IMR-90 (cell line): ENCODE results near the gene MEIS1.

ENCODE experiments used
- BHLHE40 ChIP-seq: fragments of 150-350 bp; IDR thresholded peaks from 2 replicates; pipeline ENCODE4 v1.6.1; 2016; ENCODE audit warnings: mild to moderate bottlenecking, low read depth, low read length
- CEBPB ChIP-seq: IDR thresholded peaks from 2 replicates; pipeline ENCODE4 v1.6.1; 2012; ENCODE audit warnings: low read depth, low read length, improper control_type of control experiment
- CHD1 ChIP-seq: IDR thresholded peaks from 2 replicates; pipeline ENCODE4 v1.6.1; 2012; ENCODE audit warnings: low read depth, low read length, improper control_type of control experiment
- MAZ ChIP-seq: IDR thresholded peaks from 2 replicates; pipeline ENCODE4 v1.6.1; 2012; ENCODE audit warnings: low read depth, mild to moderate bottlenecking, low read length, improper control_type of control experiment, moderate library complexity, borderline replicate concordance
- MXI1 ChIP-seq: IDR thresholded peaks from 2 replicates; pipeline ENCODE4 v1.6.1; 2012; ENCODE audit warnings: low read depth, mild to moderate bottlenecking, low read length, moderate library complexity, borderline replicate concordance
- NFE2L2 ChIP-seq: fragments of 150-350 bp; IDR thresholded peaks from 2 replicates; pipeline ENCODE4 v1.6.1; 2016; ENCODE audit warnings: low read depth, mild to moderate bottlenecking, low read length
- POLR2A ChIP-seq: IDR thresholded peaks from 2 replicates; pipeline ENCODE4 v1.6.1; 2012; ENCODE audit warnings: mild to moderate bottlenecking, low read depth, low read length
- RAD21 ChIP-seq: IDR thresholded peaks from 2 replicates; pipeline ENCODE4 v1.6.1; 2012; ENCODE audit warnings: low read length, improper control_type of control experiment
- RCOR1 ChIP-seq: IDR thresholded peaks from 2 replicates; pipeline ENCODE4 v1.6.1; 2012; ENCODE audit warnings: mild to moderate bottlenecking, low read length, improper control_type of control experiment; ENCODE audit not compliant: insufficient replicate concordance
- RFX5 ChIP-seq: IDR thresholded peaks from 2 replicates; pipeline ENCODE4 v1.8.0; 2012; ENCODE audit warnings: low read depth, mild to moderate bottlenecking, low read length, moderate library complexity
- SMC3 ChIP-seq: fragments of 150-350 bp; IDR thresholded peaks from 2 replicates; pipeline ENCODE4 v1.6.1; 2016; ENCODE audit warnings: low read depth, mild to moderate bottlenecking, antibody characterized with exemption, low read length, moderate library complexity
- TF ChIP-seq, protein P1 (sequence below): conservative IDR thresholded peaks from 2 replicates; pipeline ENCODE4 v1.5.1; 2012; ENCODE audit warnings: mild to moderate bottlenecking, low read depth, low read length, improper control_type of control experiment
- TF ChIP-seq, protein P2 (sequence below): fragments of 150-350 bp; IDR thresholded peaks from 2 replicates; pipeline ENCODE4 v1.6.1; 2017; ENCODE audit warnings: mild to moderate bottlenecking, antibody characterized with exemption, low read length, low read depth
- TF ChIP-seq, protein P3 (sequence below): fragments of 150-350 bp; IDR thresholded peaks from 2 replicates; pipeline ENCODE4 v1.6.1; 2016; ENCODE audit warnings: low read depth, mild to moderate bottlenecking, low read length, moderate library complexity, borderline replicate concordance

DNA sequence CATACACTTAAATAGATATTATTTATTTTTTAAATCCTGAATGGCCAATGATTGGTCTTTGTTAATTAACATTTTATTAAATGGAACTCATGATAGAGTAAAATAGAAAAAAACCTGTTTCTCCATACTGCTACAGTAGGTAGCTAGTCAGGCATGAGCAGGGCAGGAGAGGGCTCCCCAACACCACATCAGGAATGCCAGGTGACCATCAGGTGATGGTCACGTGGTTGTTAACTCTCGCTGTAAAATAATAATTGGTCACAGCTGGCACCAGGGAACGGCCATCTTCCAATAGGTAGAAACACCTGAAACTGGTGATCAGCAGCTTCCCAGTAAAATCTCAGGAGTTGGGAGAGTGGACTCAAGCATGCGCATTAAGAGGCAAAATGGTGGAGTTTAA lies 172.2 kb downstream of the MEIS1 start:
- TF ChIP-seq, protein P1, sequence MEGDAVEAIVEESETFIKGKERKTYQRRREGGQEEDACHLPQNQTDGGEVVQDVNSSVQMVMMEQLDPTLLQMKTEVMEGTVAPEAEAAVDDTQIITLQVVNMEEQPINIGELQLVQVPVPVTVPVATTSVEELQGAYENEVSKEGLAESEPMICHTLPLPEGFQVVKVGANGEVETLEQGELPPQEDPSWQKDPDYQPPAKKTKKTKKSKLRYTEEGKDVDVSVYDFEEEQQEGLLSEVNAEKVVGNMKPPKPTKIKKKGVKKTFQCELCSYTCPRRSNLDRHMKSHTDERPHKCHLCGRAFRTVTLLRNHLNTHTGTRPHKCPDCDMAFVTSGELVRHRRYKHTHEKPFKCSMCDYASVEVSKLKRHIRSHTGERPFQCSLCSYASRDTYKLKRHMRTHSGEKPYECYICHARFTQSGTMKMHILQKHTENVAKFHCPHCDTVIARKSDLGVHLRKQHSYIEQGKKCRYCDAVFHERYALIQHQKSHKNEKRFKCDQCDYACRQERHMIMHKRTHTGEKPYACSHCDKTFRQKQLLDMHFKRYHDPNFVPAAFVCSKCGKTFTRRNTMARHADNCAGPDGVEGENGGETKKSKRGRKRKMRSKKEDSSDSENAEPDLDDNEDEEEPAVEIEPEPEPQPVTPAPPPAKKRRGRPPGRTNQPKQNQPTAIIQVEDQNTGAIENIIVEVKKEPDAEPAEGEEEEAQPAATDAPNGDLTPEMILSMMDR: no peak
- no peak for TF ChIP-seq CEBPB
- TF ChIP-seq RFX5: no peak
- no peak for TF ChIP-seq POLR2A
- TF ChIP-seq, protein P2, sequence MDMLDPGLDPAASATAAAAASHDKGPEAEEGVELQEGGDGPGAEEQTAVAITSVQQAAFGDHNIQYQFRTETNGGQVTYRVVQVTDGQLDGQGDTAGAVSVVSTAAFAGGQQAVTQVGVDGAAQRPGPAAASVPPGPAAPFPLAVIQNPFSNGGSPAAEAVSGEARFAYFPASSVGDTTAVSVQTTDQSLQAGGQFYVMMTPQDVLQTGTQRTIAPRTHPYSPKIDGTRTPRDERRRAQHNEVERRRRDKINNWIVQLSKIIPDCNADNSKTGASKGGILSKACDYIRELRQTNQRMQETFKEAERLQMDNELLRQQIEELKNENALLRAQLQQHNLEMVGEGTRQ: no peak
- no peak for TF ChIP-seq SMC3
- no peak for TF ChIP-seq RAD21
- no peak for TF ChIP-seq NFE2L2
- TF ChIP-seq BHLHE40: no peak
- TF ChIP-seq CHD1: no peak
- no peak for TF ChIP-seq MAZ
- TF ChIP-seq RCOR1: no peak
- no peak for TF ChIP-seq MXI1
- TF ChIP-seq, protein P3, sequence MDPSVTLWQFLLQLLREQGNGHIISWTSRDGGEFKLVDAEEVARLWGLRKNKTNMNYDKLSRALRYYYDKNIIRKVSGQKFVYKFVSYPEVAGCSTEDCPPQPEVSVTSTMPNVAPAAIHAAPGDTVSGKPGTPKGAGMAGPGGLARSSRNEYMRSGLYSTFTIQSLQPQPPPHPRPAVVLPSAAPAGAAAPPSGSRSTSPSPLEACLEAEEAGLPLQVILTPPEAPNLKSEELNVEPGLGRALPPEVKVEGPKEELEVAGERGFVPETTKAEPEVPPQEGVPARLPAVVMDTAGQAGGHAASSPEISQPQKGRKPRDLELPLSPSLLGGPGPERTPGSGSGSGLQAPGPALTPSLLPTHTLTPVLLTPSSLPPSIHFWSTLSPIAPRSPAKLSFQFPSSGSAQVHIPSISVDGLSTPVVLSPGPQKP: no peak
